ENCODE measurements around the gene CRYBG2. TPM values are rescaled to one million over a fixed set of nuclear protein-coding genes. Genes with fewer than 3 reads are reported as not detected.

CRYBG2 gene
- total and polyA plus RNA-seq, 7 donors = 0.01 to 2.9 (median 0.56) TPM; not detected in 4

DNA sequence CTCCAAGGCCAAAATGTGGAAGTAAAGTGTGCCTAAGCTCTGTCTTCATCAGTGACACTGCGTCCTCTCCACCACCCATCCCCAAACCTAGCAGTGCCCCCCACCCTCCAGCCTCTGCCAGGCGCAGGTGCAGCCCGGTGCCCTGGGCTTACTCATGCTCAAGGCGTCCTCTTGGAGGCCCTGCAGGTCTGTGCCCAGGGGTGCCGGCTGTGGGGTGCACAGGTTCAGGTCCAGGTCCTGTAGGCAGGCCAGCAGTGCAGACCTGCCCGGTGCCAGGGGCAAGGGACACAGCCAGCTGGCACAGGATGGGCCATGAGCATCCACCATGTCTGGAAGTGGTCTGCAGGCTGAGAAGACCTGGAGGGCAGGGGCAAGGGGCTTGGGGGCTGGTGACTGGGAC lies 13.5 kb upstream of the CRYBG2 start:
- intact Hi-C loops (cut with DNase I) = no loop called here
- Histone ChIP-seq H3K36me3 (ENCODE audit: insufficient read depth in 1 of 2, low read depth in 1 of 2) (no peaks in the 10 kb centered on the region), H3K27me3 (ENCODE audit: insufficient read depth in 3 of 3, low read length in 2 of 3) (peaks cover 0 to 24% (median 6%) of the 10 kb centered on the region in 3 donors), H3K9me3 (no peaks in the 10 kb centered on the region), H3K27ac (no peak overlapping the region), H3K4me1 (no peaks in the 10 kb centered on the region), H3K4me3 (no peak overlapping the region)
- DNase-seq (no peak), ATAC-seq (no peak)
- WGBS, 3 donors = 76 to 88% (median 83%) methylated on average over 6 of the region's 6 CpGs
- TF ChIP-seq, protein P1, sequence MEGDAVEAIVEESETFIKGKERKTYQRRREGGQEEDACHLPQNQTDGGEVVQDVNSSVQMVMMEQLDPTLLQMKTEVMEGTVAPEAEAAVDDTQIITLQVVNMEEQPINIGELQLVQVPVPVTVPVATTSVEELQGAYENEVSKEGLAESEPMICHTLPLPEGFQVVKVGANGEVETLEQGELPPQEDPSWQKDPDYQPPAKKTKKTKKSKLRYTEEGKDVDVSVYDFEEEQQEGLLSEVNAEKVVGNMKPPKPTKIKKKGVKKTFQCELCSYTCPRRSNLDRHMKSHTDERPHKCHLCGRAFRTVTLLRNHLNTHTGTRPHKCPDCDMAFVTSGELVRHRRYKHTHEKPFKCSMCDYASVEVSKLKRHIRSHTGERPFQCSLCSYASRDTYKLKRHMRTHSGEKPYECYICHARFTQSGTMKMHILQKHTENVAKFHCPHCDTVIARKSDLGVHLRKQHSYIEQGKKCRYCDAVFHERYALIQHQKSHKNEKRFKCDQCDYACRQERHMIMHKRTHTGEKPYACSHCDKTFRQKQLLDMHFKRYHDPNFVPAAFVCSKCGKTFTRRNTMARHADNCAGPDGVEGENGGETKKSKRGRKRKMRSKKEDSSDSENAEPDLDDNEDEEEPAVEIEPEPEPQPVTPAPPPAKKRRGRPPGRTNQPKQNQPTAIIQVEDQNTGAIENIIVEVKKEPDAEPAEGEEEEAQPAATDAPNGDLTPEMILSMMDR (IDR thresholded peaks at IDR 0.05) = no peak

DNA sequence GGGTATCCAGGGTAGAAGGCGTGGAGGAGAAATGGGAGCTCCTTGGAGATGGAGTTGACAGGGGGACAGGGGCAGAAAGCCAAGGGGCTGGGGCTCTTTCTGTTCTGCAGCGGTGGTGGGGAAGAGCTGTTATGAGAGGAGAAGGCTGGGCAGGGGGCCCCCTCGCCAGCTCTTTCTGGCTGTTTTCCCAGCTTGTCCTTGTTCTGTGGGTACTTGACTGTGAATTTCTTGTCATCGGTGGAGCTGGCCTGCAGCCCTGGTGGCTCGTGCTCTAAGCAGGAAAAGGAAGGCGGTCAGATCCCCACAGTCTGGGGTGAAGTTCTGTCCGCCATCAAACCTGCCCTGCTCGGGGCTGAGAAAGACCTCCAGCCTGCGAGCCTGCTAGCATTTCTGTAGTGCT lies 11.0 kb upstream of the CRYBG2 start:
- DNase-seq = peak in 1 of 2 donors; percentile 24
- intact Hi-C loops (cut with DNase I) = no loop called here
- Histone ChIP-seq H3K27me3 (ENCODE audit: insufficient read depth in 3 of 3, low read length in 2 of 3) (peaks cover 0 to 44% (median 10%) of the 10 kb centered on the region in 3 donors), H3K4me1 (no peaks in the 10 kb centered on the region), H3K27ac (no peak overlapping the region), H3K4me3 (no peak overlapping the region), H3K9me3 (no peaks in the 10 kb centered on the region), H3K36me3 (ENCODE audit: insufficient read depth in 1 of 2, low read depth in 1 of 2) (no peaks in the 10 kb centered on the region)
- no peak for ATAC-seq
- TF ChIP-seq, protein P1 (IDR thresholded peaks at IDR 0.05) = no peak
- 47 to 50% (median 49%) methylated on average over 8 to 9 of the region's 9 CpGs for WGBS, 3 donors

DNA sequence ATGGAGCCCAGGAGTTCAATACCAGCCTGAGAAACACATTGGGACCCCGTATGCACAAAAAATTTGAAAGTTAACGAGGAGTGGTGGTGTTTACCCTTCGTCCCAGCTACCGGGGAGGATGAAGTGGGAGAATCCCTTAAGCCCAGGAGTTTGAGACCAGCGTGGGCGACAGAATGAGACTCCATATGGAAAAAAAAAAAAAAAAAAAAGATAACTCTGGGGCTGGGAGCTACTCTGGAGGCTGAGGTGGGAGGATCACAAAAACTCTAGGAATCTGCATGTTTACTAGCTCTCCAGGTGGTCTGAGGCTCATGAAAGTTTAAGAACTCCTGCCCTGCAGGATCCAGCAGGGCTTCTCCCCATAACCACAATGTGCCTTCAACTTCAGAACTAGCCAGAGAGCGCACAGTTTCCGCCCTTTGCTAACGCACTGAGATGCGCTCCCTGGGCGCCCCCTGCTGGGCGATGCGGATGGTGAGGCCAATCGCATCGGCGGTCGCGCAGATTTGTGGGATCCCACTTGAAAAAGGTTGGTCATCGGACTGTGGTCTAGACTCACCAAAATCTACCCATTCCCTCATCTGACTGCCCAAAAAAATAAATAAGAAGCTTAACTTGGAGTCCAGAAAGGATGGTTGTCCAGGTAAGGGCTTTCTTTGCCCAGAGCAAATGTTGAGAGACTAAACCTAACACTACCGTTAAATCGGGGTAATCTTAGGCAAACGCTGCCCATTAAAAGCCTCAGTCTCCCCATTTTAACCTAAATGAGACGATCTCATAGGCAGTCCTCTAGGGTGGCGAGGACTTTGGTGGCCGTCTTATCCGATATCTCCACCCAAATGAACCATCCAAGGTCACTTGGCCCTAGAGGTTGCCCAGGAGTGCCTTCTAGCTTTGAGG lies 9.9 kb upstream of the CRYBG2 start:
- WGBS, 3 donors = 27 to 36% (median 34%) methylated on average over 26 of the region's 26 CpGs
- peak; percentile 80 to 83 for DNase-seq
- TF ChIP-seq, protein P1 (IDR thresholded peaks at IDR 0.05) = peak; percentile 85
- Histone ChIP-seq H3K27ac (no peak overlapping the region), H3K9me3 (no peaks in the 10 kb centered on the region), H3K36me3 (ENCODE audit: insufficient read depth in 1 of 2, low read depth in 1 of 2) (no peaks in the 10 kb centered on the region), H3K4me3 (no peak overlapping the region), H3K4me1 (no peaks in the 10 kb centered on the region), H3K27me3 (ENCODE audit: insufficient read depth in 3 of 3, low read length in 2 of 3) (peaks cover 0 to 54% (median 15%) of the 10 kb centered on the region in 3 donors)
- intact Hi-C loops (cut with DNase I) = no loop called here
- ATAC-seq = peak; percentile 63 to 84 (median 77)

DNA sequence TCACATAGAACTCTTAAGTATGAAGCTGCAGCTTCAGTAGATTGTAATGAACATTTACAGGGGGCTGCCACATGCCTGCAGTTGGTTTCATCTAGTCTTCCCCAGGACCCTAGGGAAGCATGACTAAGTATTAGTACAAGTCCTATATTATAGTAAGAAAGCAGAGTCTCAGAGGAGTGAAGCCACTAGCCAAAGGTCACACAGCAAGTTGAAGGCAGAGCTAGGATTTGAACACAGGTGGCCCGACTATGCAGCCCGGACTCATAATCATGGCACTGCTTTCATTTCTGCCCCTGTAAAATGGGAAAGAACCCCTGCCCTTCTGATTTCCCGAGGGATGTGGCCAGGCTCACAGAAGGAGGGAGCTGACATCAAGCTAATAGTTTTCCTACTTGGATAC lies 8.4 kb upstream of the CRYBG2 start:
- H3K36me3 ChIP-seq (ENCODE audit: insufficient read depth in 1 of 2, low read depth in 1 of 2) = no peaks in the 10 kb centered on the region
- TF ChIP-seq, protein P1 (IDR thresholded peaks at IDR 0.05) = no peak
- 85 to 93% (median 88%) methylated on average over 3 of the region's 3 CpGs for WGBS, 3 donors
- H3K4me3 ChIP-seq = no peak overlapping the region
- intact Hi-C loops (cut with DNase I) = no loop called here
- H3K27ac ChIP-seq = no peak overlapping the region
- DNase-seq (peak in 1 of 2 donors; percentile 8), ATAC-seq (no peak)
- H3K9me3 ChIP-seq = no peaks in the 10 kb centered on the region
- H3K4me1 ChIP-seq = no peaks in the 10 kb centered on the region
- peaks cover 0 to 68% (median 15%) of the 10 kb centered on the region in 3 donors for H3K27me3 ChIP-seq (ENCODE audit: insufficient read depth in 3 of 3, low read length in 2 of 3)
